Activated naive CD4-positive, alpha-beta T cell treated with anti-CD3 and anti-CD28 coated beads, Interleukin-2, amount 50 U/mL, for 72 hours (primary cell): ENCODE measurements around the gene CCKAR. TPM values are rescaled to one million over a fixed set of nuclear protein-coding genes. Genes with fewer than 3 reads are reported as not detected.
A peak's percentile ranks its signal among the peaks of the same experiment; 100 is the strongest.

Experiments
- ATAC-seq, 2 donors: fragments of 150-1000 bp; cut with Tn5 transposase; 2 replicates each; pipeline ENCODE4 v1.10.0; 2021; ENCODE audit warnings: mild to moderate bottlenecking in 2 of 2, moderate library complexity in 2 of 2
- DNase-seq, 2 donors: peaks; one replicate each; pipeline ENCODE4 v3.0.0; 2021 to 2022; ENCODE audit warnings: low spot score in 2 of 2
- H3K27ac Mint-ChIP-seq, 2 donors: one replicate each; pipeline ENCODE4 v1.8.0; 2022; ENCODE audit warnings: mild to moderate bottlenecking in 2 of 2, mixed read lengths in 2 of 2
- H3K36me3 Mint-ChIP-seq, 2 donors: one replicate each; pipeline ENCODE4 v1.8.0; 2022; ENCODE audit warnings: mixed read lengths in 2 of 2
- H3K9me3 Mint-ChIP-seq, 2 donors: one replicate each; pipeline ENCODE4 v1.8.0; 2022; ENCODE audit warnings: mixed read lengths in 2 of 2
- total RNA-seq, 2 donors: library from RNA; stranded (reverse); gene quantifications; one replicate each; pipeline ENCODE4 v1.2.3, GENCODE V29; 2022

CCKAR gene, protein sequence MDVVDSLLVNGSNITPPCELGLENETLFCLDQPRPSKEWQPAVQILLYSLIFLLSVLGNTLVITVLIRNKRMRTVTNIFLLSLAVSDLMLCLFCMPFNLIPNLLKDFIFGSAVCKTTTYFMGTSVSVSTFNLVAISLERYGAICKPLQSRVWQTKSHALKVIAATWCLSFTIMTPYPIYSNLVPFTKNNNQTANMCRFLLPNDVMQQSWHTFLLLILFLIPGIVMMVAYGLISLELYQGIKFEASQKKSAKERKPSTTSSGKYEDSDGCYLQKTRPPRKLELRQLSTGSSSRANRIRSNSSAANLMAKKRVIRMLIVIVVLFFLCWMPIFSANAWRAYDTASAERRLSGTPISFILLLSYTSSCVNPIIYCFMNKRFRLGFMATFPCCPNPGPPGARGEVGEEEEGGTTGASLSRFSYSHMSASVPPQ
- total RNA-seq, result not detected

DNA sequence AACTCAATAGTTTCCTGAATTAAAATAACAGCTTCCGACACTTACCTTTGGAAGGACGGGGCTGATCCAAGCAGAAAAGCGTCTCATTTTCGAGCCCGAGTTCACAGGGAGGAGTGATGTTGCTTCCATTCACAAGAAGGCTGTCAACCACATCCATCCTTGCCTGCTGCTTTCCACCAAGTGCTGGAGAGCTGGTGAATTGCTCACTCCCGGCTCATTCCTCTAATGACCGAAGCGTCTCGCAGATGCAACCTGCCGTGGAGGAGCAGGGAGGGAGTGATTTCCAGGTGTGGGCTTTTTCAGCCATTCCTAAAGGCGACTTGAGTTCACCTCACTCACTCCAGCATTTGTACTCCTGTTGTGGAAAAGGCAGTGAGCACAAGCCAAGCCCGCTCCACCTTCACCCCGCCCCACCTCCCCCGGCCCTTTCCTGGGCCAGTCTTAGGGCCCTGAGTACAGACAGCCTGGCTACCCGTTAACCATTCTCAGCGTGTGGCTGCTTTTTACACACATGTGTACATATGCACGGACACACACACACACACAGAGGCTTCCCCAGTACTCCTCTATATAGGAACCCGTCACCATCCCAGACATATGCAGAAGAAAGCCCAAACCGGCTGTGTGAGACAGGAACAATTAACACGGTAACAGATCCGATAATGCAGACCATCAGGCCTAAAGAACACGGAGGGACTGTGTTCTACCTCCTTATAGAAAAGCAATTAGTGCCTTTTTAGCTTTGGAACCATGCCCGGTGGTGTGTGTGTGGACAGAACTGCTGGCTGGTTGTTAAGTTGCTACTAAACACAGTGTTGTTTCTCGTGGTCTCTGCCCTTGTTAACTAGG is at the start of gene CCKAR:
CCKAR (minus strand) TSS at position 374 of the 849 bp plus-strand sequence; CDS start at position 157, 217 bp downstream.
- DNase-seq (no peak), ATAC-seq (no peak)
- no peaks in the 10 kb centered on the region for H3K9me3 Mint-ChIP-seq
- H3K27ac Mint-ChIP-seq, result no peak within 1 kb of the TSS
- H3K36me3 Mint-ChIP-seq, result no peaks in the 10 kb centered on the region

DNA sequence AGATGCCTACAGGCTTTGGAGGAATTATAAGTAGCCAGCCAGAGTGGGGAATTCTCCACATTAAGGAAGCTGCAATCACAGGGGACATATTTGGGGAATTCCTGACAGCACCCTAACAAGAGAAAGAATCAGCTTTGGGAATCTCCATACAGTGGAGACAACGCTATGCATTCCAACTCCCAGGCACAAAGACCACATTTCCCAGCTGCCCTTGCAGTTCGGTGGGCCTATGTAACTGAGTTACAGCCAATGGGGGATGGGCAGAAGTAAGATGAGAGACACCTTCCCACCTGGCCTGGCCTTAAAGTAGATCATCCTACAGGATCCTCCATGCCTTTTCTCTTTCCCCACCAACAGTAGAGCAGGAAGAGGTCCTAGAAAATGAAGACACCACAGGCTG is 43.4 kb upstream of the CCKAR start:
- ATAC-seq (no peak), DNase-seq (no peak)
- no peak overlapping the region for H3K27ac Mint-ChIP-seq
- no peaks in the 10 kb centered on the region for H3K9me3 Mint-ChIP-seq
- H3K36me3 Mint-ChIP-seq, result no peaks in the 10 kb centered on the region

DNA sequence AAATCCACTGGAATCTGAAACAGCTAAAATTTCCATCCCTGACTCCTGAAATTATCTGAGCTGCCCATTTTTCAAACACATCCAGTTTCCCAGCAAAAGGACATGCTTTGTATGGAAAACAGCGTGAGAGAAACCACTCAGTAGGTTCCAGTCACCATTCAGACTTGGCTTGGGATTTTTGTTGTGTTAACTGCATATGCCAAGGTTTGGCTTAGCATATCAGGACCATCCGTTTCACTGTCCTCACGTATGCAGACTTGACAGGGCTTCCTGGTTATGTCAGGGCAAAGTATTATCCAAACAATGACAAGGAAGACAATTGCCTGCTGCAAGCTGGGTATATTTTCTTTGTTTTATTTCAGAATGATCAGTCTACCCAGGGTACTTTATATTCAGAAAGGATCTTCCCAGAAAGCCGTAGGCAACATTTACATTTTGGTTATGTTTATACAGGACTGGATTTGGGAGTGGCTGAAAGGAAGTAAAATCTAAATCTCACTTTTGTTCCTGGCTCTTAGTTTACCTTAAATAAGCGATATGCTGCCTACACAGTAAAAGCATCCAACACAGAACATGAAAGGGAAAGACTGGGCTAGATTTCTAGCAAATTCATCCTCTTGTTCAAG is 41.3 kb upstream of the CCKAR start:
- Mint-ChIP-seq H3K27ac (no peak overlapping the region), H3K9me3 (no peaks in the 10 kb centered on the region), H3K36me3 (no peaks in the 10 kb centered on the region)
- ATAC-seq (no peak), DNase-seq (no peak)

DNA sequence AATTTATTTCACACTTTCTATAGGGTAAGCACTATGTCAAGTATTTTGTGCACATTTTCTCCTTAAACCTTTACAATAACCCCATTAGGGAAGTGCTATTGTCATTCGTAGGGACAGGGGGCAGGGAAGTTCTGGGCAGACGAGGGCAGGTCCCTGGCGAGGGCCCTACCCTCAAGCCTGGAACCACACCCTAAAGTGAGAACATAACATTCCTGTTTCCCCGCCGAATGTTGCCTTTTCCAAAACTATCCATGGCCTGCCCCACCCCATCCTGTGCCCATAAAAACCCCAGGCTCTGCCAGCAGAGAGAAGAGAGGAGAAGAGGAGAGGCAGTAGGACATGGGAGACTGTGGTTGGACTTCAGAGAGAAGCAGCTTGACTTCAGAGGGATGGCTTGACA is 39.8 kb upstream of the CCKAR start:
- no peak for DNase-seq
- Mint-ChIP-seq H3K36me3 (no peaks in the 10 kb centered on the region), H3K9me3 (no peaks in the 10 kb centered on the region), H3K27ac (no peak overlapping the region)
- no peak for ATAC-seq

DNA sequence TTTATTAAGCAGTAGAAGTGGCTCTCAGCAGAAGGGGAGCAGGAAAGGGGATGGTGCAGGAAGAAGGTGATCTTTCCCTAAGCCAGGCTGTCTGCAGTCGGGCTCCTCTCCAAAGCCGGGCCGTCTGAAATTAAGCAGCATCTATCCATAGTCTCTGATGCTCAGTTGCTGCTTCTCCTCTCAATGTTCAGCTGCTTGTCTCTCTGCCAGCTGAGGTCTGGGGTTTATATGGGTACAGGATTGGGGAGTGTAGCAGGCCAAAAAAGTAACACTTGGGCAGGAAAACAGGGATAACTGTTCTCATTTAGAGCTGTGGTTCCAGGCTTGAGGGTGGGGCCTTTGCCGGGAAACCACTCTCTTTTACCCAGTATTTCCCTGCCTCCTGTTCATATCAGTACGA is 39.2 kb upstream of the CCKAR start:
- no peak for DNase-seq
- Mint-ChIP-seq H3K9me3 (no peaks in the 10 kb centered on the region), H3K36me3 (no peaks in the 10 kb centered on the region), H3K27ac (no peak overlapping the region)
- ATAC-seq, result no peak

DNA sequence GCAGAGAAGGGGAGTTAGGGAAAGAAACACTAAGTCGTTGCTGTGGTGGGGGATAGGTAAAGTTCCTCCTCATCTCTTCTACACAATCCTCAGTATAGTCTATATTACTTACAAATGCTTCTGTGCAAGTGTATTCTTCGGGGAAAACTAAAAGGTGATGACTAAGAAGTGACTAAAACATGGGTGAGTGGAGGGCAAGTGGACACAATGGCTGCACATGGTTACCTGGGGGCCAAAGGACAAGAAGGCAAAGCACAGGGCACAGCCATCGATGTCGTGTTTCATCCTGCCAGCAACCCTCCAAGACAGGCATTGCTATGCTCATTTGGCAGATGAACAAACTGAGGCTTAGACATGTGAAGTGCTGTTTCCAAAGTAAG is 35.5 kb upstream of the CCKAR start:
- DNase-seq (no peak), ATAC-seq (no peak)

DNA sequence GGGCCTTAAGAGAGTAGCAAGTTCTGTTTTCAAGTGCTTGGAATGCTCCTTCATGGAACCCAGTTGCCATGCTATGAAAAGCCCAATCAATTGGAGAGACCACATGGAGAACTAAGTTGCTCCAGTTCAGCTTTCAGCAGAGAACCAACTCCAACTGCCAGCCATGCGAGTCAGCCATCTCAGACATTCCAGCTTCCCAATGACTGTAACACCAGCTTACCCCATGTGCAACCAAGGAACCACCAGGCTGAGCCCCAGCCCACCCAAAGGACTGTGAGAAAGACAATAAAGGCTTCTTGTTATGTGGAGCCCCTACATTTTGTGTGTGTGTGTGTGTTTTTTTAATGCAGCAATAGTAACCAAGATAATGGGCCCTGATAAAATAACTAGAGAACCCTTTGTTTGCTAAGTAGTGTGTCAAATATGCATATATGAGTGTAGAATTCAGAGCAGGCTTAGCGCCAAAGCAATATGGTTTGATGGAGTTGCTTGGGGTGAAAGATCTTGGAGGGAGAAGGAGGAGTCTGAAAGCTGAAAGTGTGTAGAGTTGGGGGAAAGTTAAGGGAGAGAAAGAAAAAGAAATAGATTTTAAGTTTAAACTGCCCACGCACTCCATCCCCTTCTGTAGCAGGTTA is 35.0 kb upstream of the CCKAR start:
- Mint-ChIP-seq H3K36me3 (no peaks in the 10 kb centered on the region), H3K9me3 (no peaks in the 10 kb centered on the region), H3K27ac (no peak overlapping the region)
- ATAC-seq, result no peak
- DNase-seq, result no peak

More for the DNA sequence above, 35.5 kb upstream of the CCKAR start:
- H3K9me3 Mint-ChIP-seq, result no peaks in the 10 kb centered on the region
- H3K36me3 Mint-ChIP-seq, result no peaks in the 10 kb centered on the region
- no peak overlapping the region for H3K27ac Mint-ChIP-seq

DNA sequence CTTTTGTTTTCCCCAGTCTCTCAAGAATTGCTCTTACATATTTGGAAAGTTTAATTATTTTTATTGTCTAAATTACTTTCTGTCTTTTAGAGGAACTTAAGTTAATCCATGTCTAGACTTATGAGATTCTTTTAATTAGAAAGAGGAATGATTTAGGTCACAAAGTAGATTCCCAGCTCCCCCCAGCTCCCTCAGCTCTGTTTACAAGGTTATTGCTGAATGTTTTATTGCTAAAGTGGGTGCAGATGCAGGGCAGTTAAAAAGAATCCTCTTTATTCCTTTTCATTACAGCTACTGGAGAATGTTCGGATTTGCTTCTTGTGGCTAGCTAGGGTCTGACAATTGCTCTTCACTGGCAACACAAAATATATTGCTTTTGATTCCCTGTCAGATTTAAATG is 33.7 kb upstream of the CCKAR start:
- no peak for DNase-seq
- Mint-ChIP-seq H3K9me3 (no peaks in the 10 kb centered on the region), H3K27ac (no peak overlapping the region), H3K36me3 (no peaks in the 10 kb centered on the region)
- no peak for ATAC-seq

DNA sequence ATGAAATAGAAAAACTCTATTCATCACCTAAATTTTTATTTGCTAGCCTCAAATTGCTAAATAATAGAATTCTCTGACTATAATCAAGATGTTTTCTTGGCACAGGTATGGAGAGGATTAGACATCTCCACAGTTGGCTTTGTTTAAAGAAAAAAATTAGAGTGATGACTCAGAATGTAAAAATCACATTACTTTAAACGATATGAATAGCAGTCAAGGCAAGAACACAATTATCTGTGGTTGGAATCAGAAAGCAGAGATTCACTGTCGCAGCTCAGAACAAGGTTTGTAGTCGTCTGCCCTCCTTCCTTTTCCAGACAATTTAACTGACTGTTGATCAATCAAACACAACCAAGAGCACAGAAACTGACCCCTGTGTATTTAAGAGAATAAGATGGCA is 32.2 kb upstream of the CCKAR start:
- ATAC-seq, result no peak
- Mint-ChIP-seq H3K9me3 (no peaks in the 10 kb centered on the region), H3K27ac (no peak overlapping the region), H3K36me3 (no peaks in the 10 kb centered on the region)
- DNase-seq, result no peak

DNA sequence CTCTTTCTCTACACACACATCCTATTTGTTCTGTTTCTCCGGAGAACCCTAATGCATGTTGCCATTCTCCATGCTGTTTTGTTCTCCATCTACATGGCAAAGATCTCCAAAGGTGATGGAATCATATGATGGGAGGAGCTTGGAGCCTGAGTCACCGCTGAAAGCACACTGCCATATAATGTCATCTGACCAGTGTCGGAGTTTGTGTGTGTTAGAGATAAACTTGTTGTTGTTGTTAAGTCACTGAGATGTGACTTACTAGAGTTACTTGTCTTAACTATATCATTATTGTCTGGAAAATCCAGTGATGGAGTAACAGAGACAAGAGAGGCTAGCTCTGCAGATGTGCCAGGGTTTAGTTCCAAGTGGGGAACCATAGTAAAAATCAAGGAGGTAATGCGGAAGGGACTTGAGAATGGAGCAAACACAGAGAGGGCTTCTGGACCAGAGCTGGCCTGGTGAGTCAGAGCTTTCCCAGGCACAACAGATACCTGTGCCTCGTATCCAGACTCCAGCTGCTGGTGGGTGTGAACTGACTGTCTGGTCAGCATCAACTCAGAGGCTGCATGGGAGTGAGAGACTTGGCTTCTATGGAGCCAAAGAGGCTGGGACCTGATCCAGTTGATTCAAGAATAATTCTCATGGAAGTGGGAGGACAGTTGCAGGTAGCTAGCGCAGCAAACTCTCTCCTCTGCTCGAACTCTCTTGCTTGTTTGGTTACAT is 30.6 kb upstream of the CCKAR start:
- Mint-ChIP-seq H3K9me3 (no peaks in the 10 kb centered on the region), H3K36me3 (no peaks in the 10 kb centered on the region), H3K27ac (peak overlapping the region in 1 of 2 donors; percentile 70)
- ATAC-seq (no peak), DNase-seq (no peak)

DNA sequence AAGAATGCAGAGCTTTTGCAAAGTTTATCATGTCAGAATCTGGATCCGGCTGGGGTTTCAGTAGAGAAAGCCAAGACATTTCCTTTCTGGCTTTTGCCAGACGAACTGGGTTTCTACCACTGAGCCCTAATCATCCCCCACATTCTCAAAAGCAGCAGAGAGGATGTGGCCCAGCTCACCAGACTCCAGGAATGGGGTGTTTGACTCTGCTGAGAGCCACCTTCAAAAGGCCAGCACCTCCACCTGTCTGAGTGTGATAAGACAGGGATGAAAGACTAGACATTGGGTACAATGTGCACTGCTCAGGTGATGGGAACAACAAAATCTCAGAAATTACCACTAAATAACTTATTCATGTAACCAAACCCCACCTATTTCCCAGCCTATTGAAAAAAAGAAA is 25.7 kb upstream of the CCKAR start:
- no peak for DNase-seq
- Mint-ChIP-seq H3K9me3 (no peaks in the 10 kb centered on the region), H3K27ac (no peak overlapping the region), H3K36me3 (no peaks in the 10 kb centered on the region)
- no peak for ATAC-seq

DNA sequence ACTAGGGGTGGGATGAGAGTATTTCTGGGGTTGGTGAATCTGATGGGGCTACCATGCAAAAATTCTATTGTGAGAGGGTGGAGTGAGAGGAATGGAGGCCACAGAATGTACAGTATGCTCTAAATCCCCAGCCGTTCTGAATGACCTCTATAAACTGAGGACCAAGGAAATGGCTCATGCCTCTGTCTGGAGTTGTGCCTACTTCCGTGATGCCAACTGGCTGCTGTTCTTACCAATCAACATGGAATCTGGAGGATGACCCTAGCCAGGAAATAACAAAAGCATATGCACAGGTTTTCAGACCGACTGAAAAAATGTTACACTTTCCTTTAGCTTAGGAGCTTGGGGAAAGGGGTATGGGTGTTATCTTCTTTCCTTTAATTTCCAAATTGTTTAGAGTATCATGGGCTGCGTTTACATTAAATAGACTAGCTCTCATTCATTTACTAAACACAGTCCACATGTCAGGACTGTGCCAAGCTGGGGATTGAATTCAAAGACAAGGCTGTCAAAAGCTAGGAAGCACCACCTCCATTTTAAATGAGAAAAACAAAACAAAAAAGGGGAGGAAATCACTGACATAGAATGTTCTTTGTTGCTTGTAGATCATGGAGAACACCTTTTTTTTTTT is 20.2 kb upstream of the CCKAR start:
- ATAC-seq (no peak), DNase-seq (no peak)
- H3K36me3 Mint-ChIP-seq, result no peaks in the 10 kb centered on the region
- H3K9me3 Mint-ChIP-seq, result no peaks in the 10 kb centered on the region
- H3K27ac Mint-ChIP-seq, result peak overlapping the region in 1 of 2 donors; percentile 39

DNA sequence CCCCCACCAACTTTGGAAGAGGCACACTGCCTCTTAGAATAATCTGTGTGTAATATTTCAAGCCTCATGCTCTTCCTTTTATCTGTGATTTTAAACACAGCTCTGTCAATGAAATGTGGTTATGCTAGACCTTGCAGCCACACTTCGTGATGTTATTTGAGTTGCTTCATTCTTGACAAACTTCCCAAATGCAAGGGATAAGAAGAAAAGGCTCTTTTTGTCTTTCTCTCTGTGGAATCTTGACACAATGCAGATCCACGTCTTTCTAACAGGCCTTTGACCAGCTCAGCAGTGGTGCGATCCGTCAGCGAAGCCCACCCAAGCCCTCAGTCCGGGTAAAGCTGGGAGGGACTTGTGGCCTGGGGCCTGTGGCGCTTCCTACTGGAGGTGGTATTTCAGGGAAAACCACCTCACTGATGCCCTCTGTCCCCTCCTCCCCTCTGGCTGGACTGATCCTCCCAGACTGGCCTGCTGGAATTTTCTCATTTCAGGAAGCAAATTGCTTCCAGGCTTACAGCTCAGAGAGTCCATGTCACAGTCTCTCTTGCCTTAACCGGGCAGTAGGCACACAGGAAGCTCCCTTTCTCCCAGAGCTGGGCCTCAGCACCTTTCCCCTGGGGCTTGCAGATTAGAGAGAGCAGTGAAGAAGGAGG is 19.5 kb upstream of the CCKAR start:
- no peak for DNase-seq
- Mint-ChIP-seq H3K36me3 (no peaks in the 10 kb centered on the region), H3K27ac (peak overlapping the region in 1 of 2 donors; percentile 39), H3K9me3 (no peaks in the 10 kb centered on the region)
- ATAC-seq, result no peak

DNA sequence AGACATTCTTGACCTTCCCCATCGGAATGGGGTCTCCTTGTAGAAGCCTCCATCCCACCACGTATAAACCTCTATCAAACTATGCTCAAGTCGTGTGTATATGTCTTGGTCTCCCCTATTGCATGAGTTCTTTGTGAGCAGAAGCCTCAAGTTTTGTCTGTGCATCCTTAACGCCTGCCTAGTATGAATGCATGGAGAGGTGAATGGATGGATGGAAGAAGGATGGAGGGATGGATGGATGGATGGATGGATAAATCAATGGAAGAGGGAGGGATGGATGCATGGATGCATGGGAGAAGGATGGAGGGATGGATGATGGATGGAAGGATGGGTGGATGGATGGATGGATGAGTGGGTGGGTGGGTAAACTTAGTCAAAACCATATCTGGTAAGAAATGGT is 17.0 kb upstream of the CCKAR start:
- DNase-seq, result no peak
- ATAC-seq, result no peak
- no peak overlapping the region for H3K27ac Mint-ChIP-seq
- no peaks in the 10 kb centered on the region for H3K36me3 Mint-ChIP-seq
- no peaks in the 10 kb centered on the region for H3K9me3 Mint-ChIP-seq

DNA sequence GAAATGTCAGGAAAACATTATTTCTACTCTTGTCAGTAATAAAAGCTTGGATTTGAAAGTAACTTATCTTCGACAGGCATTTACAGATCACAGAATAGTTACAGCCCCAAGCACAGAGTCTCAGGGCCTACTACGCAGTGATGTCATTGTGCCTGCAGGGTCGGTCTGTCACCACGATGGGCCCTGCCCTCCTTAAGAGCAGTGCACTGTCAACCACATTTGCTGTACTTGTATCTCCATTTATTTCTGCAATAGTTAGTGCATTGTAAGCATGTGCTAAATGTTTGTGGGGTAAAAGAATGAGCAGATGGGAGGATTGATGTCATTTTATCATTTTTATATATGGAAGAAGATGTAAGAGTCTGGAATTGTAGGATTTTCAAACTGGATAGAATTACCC is 13.6 kb upstream of the CCKAR start:
- Mint-ChIP-seq H3K27ac (no peak overlapping the region), H3K9me3 (no peaks in the 10 kb centered on the region), H3K36me3 (no peaks in the 10 kb centered on the region)
- DNase-seq (no peak), ATAC-seq (no peak)
